ENCODE data around the gene ZP1.

DNA sequence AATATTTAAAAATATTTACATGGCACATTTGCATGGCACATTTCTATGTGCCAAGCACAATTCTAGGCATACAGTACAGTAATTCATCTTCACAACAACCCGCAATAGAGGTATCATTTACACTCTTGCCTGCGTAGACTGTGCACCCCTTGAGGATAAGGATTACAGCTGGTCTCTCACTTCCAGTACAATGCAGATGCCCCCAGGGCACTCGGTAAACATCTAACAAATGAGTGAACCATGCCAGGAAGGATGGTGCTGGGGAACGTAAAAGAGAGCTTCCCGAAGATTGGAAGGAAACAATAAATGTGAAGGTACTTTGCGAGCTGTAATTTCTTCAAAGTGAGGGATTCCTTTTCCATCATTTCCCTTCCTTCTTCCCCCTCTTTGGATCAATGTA is 37.7 kb downstream of the ZP1 start:
- TF ChIP-seq, protein P1, sequence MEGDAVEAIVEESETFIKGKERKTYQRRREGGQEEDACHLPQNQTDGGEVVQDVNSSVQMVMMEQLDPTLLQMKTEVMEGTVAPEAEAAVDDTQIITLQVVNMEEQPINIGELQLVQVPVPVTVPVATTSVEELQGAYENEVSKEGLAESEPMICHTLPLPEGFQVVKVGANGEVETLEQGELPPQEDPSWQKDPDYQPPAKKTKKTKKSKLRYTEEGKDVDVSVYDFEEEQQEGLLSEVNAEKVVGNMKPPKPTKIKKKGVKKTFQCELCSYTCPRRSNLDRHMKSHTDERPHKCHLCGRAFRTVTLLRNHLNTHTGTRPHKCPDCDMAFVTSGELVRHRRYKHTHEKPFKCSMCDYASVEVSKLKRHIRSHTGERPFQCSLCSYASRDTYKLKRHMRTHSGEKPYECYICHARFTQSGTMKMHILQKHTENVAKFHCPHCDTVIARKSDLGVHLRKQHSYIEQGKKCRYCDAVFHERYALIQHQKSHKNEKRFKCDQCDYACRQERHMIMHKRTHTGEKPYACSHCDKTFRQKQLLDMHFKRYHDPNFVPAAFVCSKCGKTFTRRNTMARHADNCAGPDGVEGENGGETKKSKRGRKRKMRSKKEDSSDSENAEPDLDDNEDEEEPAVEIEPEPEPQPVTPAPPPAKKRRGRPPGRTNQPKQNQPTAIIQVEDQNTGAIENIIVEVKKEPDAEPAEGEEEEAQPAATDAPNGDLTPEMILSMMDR (IDR thresholded peaks at IDR 0.05) = no peak
- TF ChIP-seq EP300 (IDR thresholded peaks at IDR 0.05; ENCODE audit: low read depth) = no peak
